HepG2 (cell line): ENCODE measurements around the gene EFEMP2. TPM values are rescaled to one million over a fixed set of nuclear protein-coding genes. Genes with fewer than 3 reads are reported as not detected.
A peak's percentile ranks its signal among the peaks of the same experiment; 100 is the strongest.

Experiments
- ARID4A ChIP-seq: sonication (generic); formaldehyde crosslinking; IDR thresholded peaks from 2 replicates; pipeline ENCODE4 v1.5.0; 2020; ENCODE audit warnings: mild to moderate bottlenecking, missing genetic modification reagents, borderline replicate concordance
- DDIT3 ChIP-seq: sonication (generic); formaldehyde crosslinking; IDR thresholded peaks from 2 replicates; pipeline ENCODE4 v1.4.0; 2020; ENCODE audit warnings: mild to moderate bottlenecking, missing genetic modification reagents
- E2F1 ChIP-seq: sonication (generic); formaldehyde crosslinking; IDR thresholded peaks from 2 replicates; pipeline ENCODE4 v1.5.0; 2020; ENCODE audit warnings: missing genetic modification reagents
- GABPB1 ChIP-seq: IDR thresholded peaks from 2 replicates; pipeline ENCODE4 v1.6.1; 2016; ENCODE audit warnings: mild to moderate bottlenecking, missing genetic modification reagents, moderate library complexity, missing compliant biosample characterization
- PAWR ChIP-seq: sonication (generic); formaldehyde crosslinking; IDR thresholded peaks from 2 replicates; pipeline ENCODE4 v1.4.0; 2020; ENCODE audit warnings: missing genetic modification reagents, mild to moderate bottlenecking, borderline replicate concordance
- PREB ChIP-seq: sonication (generic); formaldehyde crosslinking; IDR thresholded peaks from 2 replicates; pipeline ENCODE4 v1.4.0; 2020; ENCODE audit warnings: missing genetic modification reagents
- SALL2 ChIP-seq: sonication (generic); formaldehyde crosslinking; IDR thresholded peaks from 2 replicates; pipeline ENCODE4 v1.8.1; 2023; ENCODE audit warnings: mild to moderate bottlenecking, missing genetic modification reagents, inconsistent platforms
- TBX2 ChIP-seq: sonication (generic); formaldehyde crosslinking; IDR thresholded peaks from 2 replicates; pipeline ENCODE4 v1.5.0; 2020; ENCODE audit warnings: missing genetic modification reagents, mild to moderate bottlenecking, borderline replicate concordance
- TOPORS ChIP-seq: sonication (generic); formaldehyde crosslinking; IDR thresholded peaks from 2 replicates; pipeline ENCODE4 v1.8.0; 2023; ENCODE audit warnings: mild to moderate bottlenecking, missing genetic modification reagents
- ZNF318 ChIP-seq: sonication (generic); formaldehyde crosslinking; IDR thresholded peaks from 2 replicates; pipeline ENCODE4 v1.4.0; 2020; ENCODE audit warnings: mild to moderate bottlenecking, missing genetic modification reagents
- ZNF343 ChIP-seq: sonication (generic); formaldehyde crosslinking; IDR thresholded peaks from 2 replicates; pipeline ENCODE4 v1.4.0; 2020; ENCODE audit warnings: mild to moderate bottlenecking, missing genetic modification reagents
- ZNF501 ChIP-seq: sonication (generic); formaldehyde crosslinking; IDR thresholded peaks from 2 replicates; pipeline ENCODE4 v1.5.1; 2020; ENCODE audit warnings: mild to moderate bottlenecking, moderate library complexity, missing genetic modification reagents
- polyA plus RNA-seq, 8 experiments: library from polyadenylated mRNA; depleted of rRNA in 3 of 8; stranded (reverse) in 7 of 8; unstranded in 1 of 8; fragments of >200 nt; fragmentation: Illumina TruSeq in 4 of 8; extraction: Trizol in 4 of 8; gene quantifications; 2 replicates each; pipeline versions ENCODE4 v1.2.1 to v1.2.3, GENCODE V29; 2011 to 2016; ENCODE audit warnings: low read depth in 4 of 8, missing spikeins in 1 of 8, mixed read lengths in 1 of 8; ENCODE audit not compliant: insufficient read depth in 1 of 8
- total RNA-seq, 5 experiments: library from RNA; depleted of rRNA; stranded (reverse); fragments of >200 nt; fragmentation: Illumina TruSeq; extraction: Trizol; gene quantifications; 2 replicates each; pipeline ENCODE4 v1.2.3, GENCODE V29; 2016; ENCODE audit warnings: low read depth in 1 of 5

Gene EFEMP2
- total and polyA plus RNA-seq, 2 of the 13 experiments (the other 11 are each of a cell fraction or from before 2014, with no cell fraction given), result 7.4 to 29.7 TPM

- TF ChIP-seq DDIT3 (CRISPR knock-in tag) (no peak), PAWR (CRISPR knock-in tag) (no peak), E2F1 (CRISPR knock-in tag) (no peak), ARID4A (CRISPR knock-in tag) (peak; percentile 73; the same call in 1 of the 2 replicates), PREB (no peak), GABPB1 (CRISPR knock-in tag) (peak; percentile 90), TBX2 (peak; percentile 64), SALL2 (CRISPR knock-in tag) (no peak), ZNF318 (CRISPR knock-in tag) (no peak), ZNF343 (CRISPR knock-in tag) (no peak), TOPORS (CRISPR knock-in tag) (peak; percentile 65), ZNF501 (CRISPR knock-in tag) (peak; percentile 81; the same call in 1 of the 2 replicates)
Observed at GRCh38 chr11:65899356-65900124, 26.9 kb upstream of the EFEMP2 start (continued).
